Natural killer cell (primary cell): Measurements from ENCODE around the gene CERK. TPM values are rescaled to one million over a fixed set of nuclear protein-coding genes. Genes with fewer than 3 reads are reported as not detected.
A peak's percentile ranks its signal among the peaks of the same experiment; 100 is the strongest.

Experiments
- ATAC-seq, 3 donors: fragments of 150-1000 bp in 2 of 3; fragments of 200-7000 bp in 1 of 3; cut with Tn5 transposase; 1 replicate in 1 of 3; 2 replicates in 2 of 3; pipeline ENCODE4 v1.10.0; 2021; ENCODE audit warnings: mild to moderate bottlenecking in 2 of 3, moderate library complexity in 2 of 3
- DNase-seq, 2 donors: peaks; one replicate each; pipeline versions ENCODE4 v3.0.0 to v3.0.0-alpha.2; 2013 to 2021; ENCODE audit warnings: mixed read lengths in 1 of 2
- H3K27ac ChIP-seq: one replicate; pipeline ENCODE4 v1.5.1; 2013; ENCODE audit warnings: mild to moderate bottlenecking, low read length
- H3K27me3 ChIP-seq: one replicate; pipeline ENCODE4 v1.6.1; 2013; ENCODE audit warnings: low read length; ENCODE audit not compliant: control insufficient read depth, insufficient read depth
- H3K36me3 ChIP-seq: one replicate; pipeline ENCODE4 v1.6.1; 2013; ENCODE audit warnings: low read length; ENCODE audit not compliant: control insufficient read depth, insufficient read depth
- H3K4me1 ChIP-seq: one replicate; pipeline ENCODE4 v1.6.1; 2013; ENCODE audit warnings: low read length; ENCODE audit not compliant: control insufficient read depth, insufficient read depth
- H3K4me3 ChIP-seq: one replicate; pipeline ENCODE4 v1.5.1; 2013; ENCODE audit warnings: low read length
- H3K9me3 ChIP-seq: one replicate; pipeline ENCODE4 v1.6.1; 2013; ENCODE audit warnings: low read length; ENCODE audit not compliant: control insufficient read depth, insufficient read depth
- H3K27ac Mint-ChIP-seq, 2 donors: one replicate each; pipeline ENCODE4 v1.8.0; 2022; ENCODE audit warnings: mild to moderate bottlenecking in 2 of 2, mixed read lengths in 2 of 2, moderate library complexity in 1 of 2
- H3K27me3 Mint-ChIP-seq, 2 donors: one replicate each; pipeline ENCODE4 v1.8.0; 2022; ENCODE audit warnings: low read depth in 2 of 2, mixed read lengths in 2 of 2
- H3K36me3 Mint-ChIP-seq: one replicate; pipeline ENCODE4 v1.8.0; 2022; ENCODE audit warnings: mixed read lengths
- H3K4me1 Mint-ChIP-seq, 2 donors: one replicate each; pipeline ENCODE4 v1.8.0; 2022; ENCODE audit warnings: mixed read lengths in 2 of 2
- H3K4me3 Mint-ChIP-seq: one replicate; pipeline ENCODE4 v1.8.0; 2022; ENCODE audit warnings: mild to moderate bottlenecking, moderate library complexity, mixed read lengths
- H3K9me3 Mint-ChIP-seq, 2 donors: one replicate each; pipeline ENCODE4 v1.8.0; 2022; ENCODE audit warnings: mixed read lengths in 2 of 2
- WGBS: methylation state at CpG from one replicate; pipeline ENCODE4 v1.1.7; 2013; ENCODE audit warnings: missing lambda C conversion rate; ENCODE audit not compliant: insufficient coverage; 5-methylcytosine and 5-hydroxymethylcytosine counted together
- intact Hi-C: fragments of 100-400 bp; cut with micrococcal nuclease; formaldehyde crosslinking; loops from one replicate; pipeline ENCODE4 v1.14.2; 2022
- total RNA-seq, 4 donors: library from RNA; stranded (reverse); fragments of 120-200 nt in 1 of 4; gene quantifications; one replicate each; pipeline versions ENCODE4 v1.2.3 to v1.2.4, GENCODE V29; 2013 to 2022
- TF ChIP-seq, protein P1 (sequence below): fragments of 200-600 bp; IDR thresholded peaks from one replicate; pipeline ENCODE4 v1.8.0; 2022; ENCODE audit warnings: antibody characterized with exemption

The CERK gene
- total RNA-seq, 3 donors from 2014 or later (not counting 1 experiment from before 2014, with no cell fraction given), result 50.0 to 71.2 (median 55.6) TPM

GRCh38 chr22:46746620-46747019, 8.6 kb upstream of the CERK start:
- no peaks in the 10 kb centered on the region for H3K27me3 Mint-ChIP-seq
- no peak for DNase-seq

GRCh38 chr22:46746192-46746591, 8.1 kb upstream of the CERK start:
- no peaks in the 10 kb centered on the region for H3K27me3 ChIP-seq
- no peak overlapping the region for H3K4me3 Mint-ChIP-seq
- no peaks in the 10 kb centered on the region for H3K36me3 ChIP-seq
- no peak overlapping the region for H3K27ac ChIP-seq
- no peaks in the 10 kb centered on the region for H3K27me3 Mint-ChIP-seq
- DNase-seq, result no peak
- H3K4me1 ChIP-seq, result peaks cover 33% of the 10 kb centered on the region
- WGBS, result 87% methylated on average over 5 of the region's 5 CpGs
- H3K4me1 Mint-ChIP-seq, result peaks cover 22 to 27% of the 10 kb centered on the region in 2 donors
- no peak for ATAC-seq
- H3K27ac Mint-ChIP-seq, result peak overlapping the region; percentile 22 to 48
- H3K36me3 Mint-ChIP-seq, result no peaks in the 10 kb centered on the region
- H3K9me3 ChIP-seq, result no peaks in the 10 kb centered on the region
- no peak overlapping the region for H3K4me3 ChIP-seq
- intact Hi-C loops, result no loop called here
- H3K9me3 Mint-ChIP-seq, result no peaks in the 10 kb centered on the region
- TF ChIP-seq, protein P1, sequence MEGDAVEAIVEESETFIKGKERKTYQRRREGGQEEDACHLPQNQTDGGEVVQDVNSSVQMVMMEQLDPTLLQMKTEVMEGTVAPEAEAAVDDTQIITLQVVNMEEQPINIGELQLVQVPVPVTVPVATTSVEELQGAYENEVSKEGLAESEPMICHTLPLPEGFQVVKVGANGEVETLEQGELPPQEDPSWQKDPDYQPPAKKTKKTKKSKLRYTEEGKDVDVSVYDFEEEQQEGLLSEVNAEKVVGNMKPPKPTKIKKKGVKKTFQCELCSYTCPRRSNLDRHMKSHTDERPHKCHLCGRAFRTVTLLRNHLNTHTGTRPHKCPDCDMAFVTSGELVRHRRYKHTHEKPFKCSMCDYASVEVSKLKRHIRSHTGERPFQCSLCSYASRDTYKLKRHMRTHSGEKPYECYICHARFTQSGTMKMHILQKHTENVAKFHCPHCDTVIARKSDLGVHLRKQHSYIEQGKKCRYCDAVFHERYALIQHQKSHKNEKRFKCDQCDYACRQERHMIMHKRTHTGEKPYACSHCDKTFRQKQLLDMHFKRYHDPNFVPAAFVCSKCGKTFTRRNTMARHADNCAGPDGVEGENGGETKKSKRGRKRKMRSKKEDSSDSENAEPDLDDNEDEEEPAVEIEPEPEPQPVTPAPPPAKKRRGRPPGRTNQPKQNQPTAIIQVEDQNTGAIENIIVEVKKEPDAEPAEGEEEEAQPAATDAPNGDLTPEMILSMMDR, result no peak

More at GRCh38 chr22:46746620-46747019, 8.6 kb upstream of the CERK start:
- intact Hi-C loops, result no loop called here
- H3K27ac ChIP-seq, result no peak overlapping the region
- peak overlapping the region; percentile 22 to 48 for H3K27ac Mint-ChIP-seq
- no peak for ATAC-seq
- H3K9me3 ChIP-seq, result no peaks in the 10 kb centered on the region
- H3K4me3 Mint-ChIP-seq, result no peak overlapping the region
- H3K4me1 ChIP-seq, result peaks cover 38% of the 10 kb centered on the region
- H3K4me1 Mint-ChIP-seq, result peaks cover 22 to 30% of the 10 kb centered on the region in 2 donors
- no peaks in the 10 kb centered on the region for H3K9me3 Mint-ChIP-seq
- no peaks in the 10 kb centered on the region for H3K36me3 Mint-ChIP-seq
- no peak overlapping the region for H3K4me3 ChIP-seq
- TF ChIP-seq, protein P1, result no peak
- H3K36me3 ChIP-seq, result no peaks in the 10 kb centered on the region
- WGBS, result 94% methylated on average over 11 of the region's 11 CpGs
- H3K27me3 ChIP-seq, result no peaks in the 10 kb centered on the region

DNA sequence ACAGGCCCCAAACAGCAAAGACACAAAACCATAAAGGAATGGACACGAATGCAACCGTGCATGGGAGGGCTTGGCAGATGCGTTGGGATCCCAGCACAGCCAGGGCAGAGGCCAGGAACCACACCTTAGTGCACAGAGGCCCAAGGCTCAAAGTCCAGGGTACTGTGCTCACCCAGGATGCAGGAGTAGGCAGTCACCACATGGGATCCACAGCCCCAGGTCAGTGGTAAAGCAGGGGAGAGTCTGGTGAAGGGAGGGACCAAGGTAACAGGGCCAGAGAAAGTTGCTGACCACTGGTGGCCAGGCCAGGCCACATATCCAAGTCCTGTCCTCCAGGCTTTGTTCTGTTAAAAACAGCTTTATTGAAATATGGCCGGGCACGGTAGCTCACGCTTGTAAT, 6.5 kb upstream of the CERK start:
- H3K4me1 Mint-ChIP-seq, result peaks cover 10 to 17% of the 10 kb centered on the region in 2 donors
- H3K4me3 ChIP-seq, result no peak overlapping the region
- no peaks in the 10 kb centered on the region for H3K9me3 ChIP-seq
- no peak overlapping the region for H3K4me3 Mint-ChIP-seq
- DNase-seq, result no peak
- TF ChIP-seq, protein P1, result no peak
- ATAC-seq, result no peak
- peaks cover 20% of the 10 kb centered on the region for H3K4me1 ChIP-seq
- no peaks in the 10 kb centered on the region for H3K36me3 Mint-ChIP-seq
- H3K27me3 Mint-ChIP-seq, result no peaks in the 10 kb centered on the region
- no peaks in the 10 kb centered on the region for H3K36me3 ChIP-seq
- no peaks in the 10 kb centered on the region for H3K9me3 Mint-ChIP-seq
- no peaks in the 10 kb centered on the region for H3K27me3 ChIP-seq
- 99% methylated on average over 6 of the region's 6 CpGs for WGBS
- no peak overlapping the region for H3K27ac Mint-ChIP-seq
- H3K27ac ChIP-seq, result no peak overlapping the region
- intact Hi-C loops, result no loop called here

DNA sequence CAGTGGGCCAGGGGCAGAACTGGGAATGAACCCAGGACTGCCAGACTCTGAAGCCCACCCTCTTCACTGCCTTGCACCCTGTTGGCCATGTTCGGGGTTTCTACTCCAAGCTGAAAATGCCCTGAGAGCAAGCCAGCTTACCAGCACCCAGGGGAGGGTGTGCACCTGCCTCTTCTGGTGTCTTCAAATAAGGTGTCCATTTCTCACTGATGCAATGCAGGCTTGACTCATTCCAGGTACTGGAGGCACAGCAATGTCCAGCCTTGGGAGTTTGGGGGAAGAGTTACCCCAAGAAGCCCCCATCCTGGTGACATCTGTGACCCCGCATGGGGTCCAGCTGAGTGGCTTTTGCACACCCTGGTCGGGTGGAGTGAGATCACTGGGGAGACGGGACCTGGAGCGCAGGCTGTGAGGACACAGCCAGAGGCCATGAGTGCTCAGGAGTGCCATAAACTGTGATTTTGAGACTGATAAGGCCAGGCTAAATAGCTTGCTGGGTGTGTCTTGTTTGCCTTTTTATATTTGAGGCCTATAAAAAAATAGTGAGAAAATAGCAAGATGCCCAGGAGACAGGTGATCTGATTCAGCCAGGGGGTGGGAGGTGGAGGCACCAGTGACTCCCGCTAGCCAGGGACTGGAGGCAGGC, 4.6 kb upstream of the CERK start:
- H3K27ac Mint-ChIP-seq, result no peak overlapping the region

More for the DNA sequence above, 4.6 kb upstream of the CERK start:
- no peak overlapping the region for H3K4me3 ChIP-seq
- no peaks in the 10 kb centered on the region for H3K36me3 ChIP-seq
- TF ChIP-seq, protein P1, result no peak
- DNase-seq, result no peak
- no peaks in the 10 kb centered on the region for H3K27me3 ChIP-seq
- peaks cover 14% of the 10 kb centered on the region for H3K4me1 ChIP-seq
- no peak overlapping the region for H3K4me3 Mint-ChIP-seq
- no peaks in the 10 kb centered on the region for H3K9me3 ChIP-seq
- H3K4me1 Mint-ChIP-seq, result peaks cover 8 to 17% of the 10 kb centered on the region in 2 donors
- no peak for ATAC-seq
- no peaks in the 10 kb centered on the region for H3K27me3 Mint-ChIP-seq
- no peaks in the 10 kb centered on the region for H3K36me3 Mint-ChIP-seq
- intact Hi-C loops, result no loop called here
- 94% methylated on average over 6 of the region's 6 CpGs for WGBS
- no peak overlapping the region for H3K27ac ChIP-seq
- no peaks in the 10 kb centered on the region for H3K9me3 Mint-ChIP-seq
